Measurements from ENCODE around the gene EFCAB6.

- no peak for TF ChIP-seq CTCF (IDR thresholded peaks at IDR 0.05 in 8 of 11, conservative IDR thresholded peaks at IDR 0.05 in 3 of 11)
- no peak for TF ChIP-seq POLR2AphosphoS5 (IDR thresholded peaks at IDR 0.05)
- TF ChIP-seq POLR2A (IDR thresholded peaks at IDR 0.05): no peak
Observed at GRCh38 chr22:43507235-43507634, 304.9 kb downstream of the EFCAB6 start.
